ENCODE results near the gene AP4M1.
A peak's percentile ranks its signal among the peaks of the same experiment; 100 is the strongest.

The AP4M1 gene

DNA sequence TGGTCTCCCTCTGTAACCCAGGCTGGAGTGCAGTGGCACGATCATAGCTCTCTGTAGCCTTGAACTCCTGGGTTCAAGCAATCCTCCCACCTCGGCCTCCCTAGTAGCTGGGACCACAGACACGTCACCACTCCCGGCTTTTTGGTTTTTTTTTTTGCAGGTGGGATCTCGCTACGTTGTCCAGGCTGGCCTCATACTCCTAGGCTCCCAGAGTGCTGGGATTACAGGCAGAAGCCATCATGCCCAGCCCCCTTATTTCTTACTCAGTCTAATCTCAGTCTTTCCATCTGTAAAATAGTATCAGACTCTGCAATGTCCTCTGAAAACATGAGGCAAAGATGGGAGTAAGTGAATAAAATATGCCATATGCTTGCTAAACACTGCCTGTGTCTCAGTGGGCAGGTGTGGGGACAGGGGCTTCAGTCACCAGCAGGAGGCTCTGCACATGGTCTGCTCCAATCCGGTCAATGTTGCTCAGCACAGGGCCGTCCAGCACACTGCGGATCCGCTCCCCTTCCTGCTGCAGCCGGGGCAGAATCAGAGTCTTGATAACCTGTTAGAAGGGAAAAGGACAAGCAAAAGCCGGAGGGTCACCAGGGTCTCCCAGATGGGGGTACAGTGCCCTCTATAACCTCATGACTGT is 8.2 kb downstream of the AP4M1 start:
- intact Hi-C loops (cut with DNase I; ENCODE audit: low total_unique reads) = no loop called here
- Histone ChIP-seq H3K36me3 (peaks cover 42 to 98% (median 79%) of the 10 kb centered on the region in 3 donors), H3K9me3 (no peaks in the 10 kb centered on the region), H3K4me3 (no peak overlapping the region), H3K27me3 (no peaks in the 10 kb centered on the region), H3K27ac (no peak overlapping the region), H3K4me1 (no peaks in the 10 kb centered on the region)
- no peak for TF ChIP-seq CTCF (IDR thresholded peaks at IDR 0.05)
- DNase-seq = no peak

GRCh38 chr7:100111156-100111555 is 9.7 kb downstream of the AP4M1 start:
- no peak overlapping the region for H3K4me3 ChIP-seq
- peaks cover 33 to 89% (median 64%) of the 10 kb centered on the region in 3 donors for H3K36me3 ChIP-seq
- H3K4me1 ChIP-seq = no peaks in the 10 kb centered on the region
- intact Hi-C loops (cut with DNase I; ENCODE audit: low total_unique reads) = no loop called here
- no peaks in the 10 kb centered on the region for H3K9me3 ChIP-seq
- no peak for TF ChIP-seq CTCF (IDR thresholded peaks at IDR 0.05)
- H3K27ac ChIP-seq = no peak overlapping the region
- no peaks in the 10 kb centered on the region for H3K27me3 ChIP-seq
- DNase-seq = no peak

DNA sequence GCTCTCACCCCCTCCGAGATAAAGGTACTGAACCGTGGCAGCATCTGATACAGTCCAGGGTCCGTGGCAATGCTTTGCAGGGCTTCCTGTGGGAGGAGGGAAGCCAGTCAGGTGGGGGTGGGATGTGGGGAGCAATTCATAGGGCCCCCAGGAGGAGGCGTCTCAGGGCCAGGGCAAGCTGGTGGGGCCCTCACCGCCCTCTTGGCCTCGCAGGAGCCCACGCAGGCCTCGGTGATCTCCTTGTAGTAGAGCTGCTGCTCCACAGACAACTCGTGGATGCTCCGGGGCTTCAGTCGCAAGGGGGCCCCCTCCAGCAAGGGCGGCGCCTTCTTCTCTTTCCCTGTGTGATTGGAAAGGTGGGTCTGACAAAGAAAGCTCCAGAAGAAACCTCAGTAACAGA is 10.5 kb downstream of the AP4M1 start:
- no peak for DNase-seq
- no peak overlapping the region for H3K4me3 ChIP-seq
- H3K27ac ChIP-seq = no peak overlapping the region
- peaks cover 27 to 81% (median 58%) of the 10 kb centered on the region in 3 donors for H3K36me3 ChIP-seq
- TF ChIP-seq CTCF (IDR thresholded peaks at IDR 0.05) = no peak
- no peaks in the 10 kb centered on the region for H3K9me3 ChIP-seq
- H3K4me1 ChIP-seq = no peaks in the 10 kb centered on the region
- no peaks in the 10 kb centered on the region for H3K27me3 ChIP-seq
- intact Hi-C loops (cut with DNase I; ENCODE audit: low total_unique reads) = no loop called here

- Histone ChIP-seq H3K9me3 (no peaks in the 10 kb centered on the region), H3K27me3 (no peaks in the 10 kb centered on the region), H3K4me1 (peaks cover 0 to 13% (median 8%) of the 10 kb centered on the region in 4 donors), H3K27ac (no peak overlapping the region), H3K36me3 (peaks cover 22 to 50% (median 39%) of the 10 kb centered on the region in 3 donors), H3K4me3 (no peak overlapping the region)
- no peak for TF ChIP-seq CTCF (IDR thresholded peaks at IDR 0.05)
- intact Hi-C loops (cut with DNase I; ENCODE audit: low total_unique reads) = no loop called here
- no peak for DNase-seq
Observed at GRCh38 chr7:100115026-100115425, 13.6 kb downstream of the AP4M1 start.

- intact Hi-C loops (cut with DNase I; ENCODE audit: low total_unique reads) = no loop called here
- TF ChIP-seq CTCF (IDR thresholded peaks at IDR 0.05) = no peak
- H3K4me3 ChIP-seq = peak overlapping the region; percentile 67 to 72
- no peaks in the 10 kb centered on the region for H3K27me3 ChIP-seq
- H3K4me1 ChIP-seq = peaks cover 0 to 27% (median 16%) of the 10 kb centered on the region in 4 donors
- peak overlapping the region; percentile 83 to 84 for H3K27ac ChIP-seq
- H3K36me3 ChIP-seq = peaks cover 6 to 31% (median 6%) of the 10 kb centered on the region in 3 donors
- no peaks in the 10 kb centered on the region for H3K9me3 ChIP-seq
- DNase-seq = no peak
Observed at GRCh38 chr7:100118388-100119071, 17.1 kb downstream of the AP4M1 start.
